HL-60 (cell line): ENCODE data around the gene CFAP45.

Experiments
- DNase-seq, 2 experiments: peaks; one replicate each; pipeline ENCODE4 v3.0.0-alpha.2; 2010 to 2020; ENCODE audit warnings: low read depth in 1 of 2, low spot score in 1 of 2
- H3K27ac ChIP-seq: fragments of 250-450 bp; sonication (Bioruptor Pico); replicated peaks from 2 replicates; pipeline ENCODE4 v1.5.1; 2020; ENCODE audit warnings: mild to moderate bottlenecking, moderate library complexity
- H3K27me3 ChIP-seq: fragments of 250-450 bp; sonication (Bioruptor Pico); 2 replicates; pipeline ENCODE4 v1.5.1; 2021; ENCODE audit warnings: mild to moderate bottlenecking, moderate library complexity; ENCODE audit not compliant: insufficient read depth, poor library complexity, severe bottlenecking
- H3K4me3 ChIP-seq: replicated peaks from 2 replicates; pipeline ENCODE4 v1.5.1; 2011; ENCODE audit warnings: mild to moderate bottlenecking, control low read depth, low read length; ENCODE audit not compliant: insufficient read depth
- GABPA ChIP-seq: IDR thresholded peaks from 2 replicates; pipeline ENCODE4 v1.6.1; 2012; ENCODE audit warnings: low read depth
- POLR2AphosphoS5 ChIP-seq: IDR thresholded peaks from 2 replicates; pipeline ENCODE4 v1.6.1; 2012; ENCODE audit warnings: low read depth
- SPI1 ChIP-seq: IDR thresholded peaks from 2 replicates; pipeline ENCODE4 v1.6.1; 2012; ENCODE audit warnings: low read depth, mild to moderate bottlenecking, borderline replicate concordance
- TF ChIP-seq, protein P1 (sequence below): IDR thresholded peaks from one replicate; pipeline ENCODE4 v1.5.1; 2011; ENCODE audit warnings: low read length, control low read depth, inconsistent platforms; ENCODE audit not compliant: insufficient read depth
- TF ChIP-seq, protein P2 (sequence below): IDR thresholded peaks from 2 replicates; pipeline ENCODE4 v1.6.1; 2012; ENCODE audit warnings: low read depth; ENCODE audit not compliant: insufficient replicate concordance

The CFAP45 gene

DNA sequence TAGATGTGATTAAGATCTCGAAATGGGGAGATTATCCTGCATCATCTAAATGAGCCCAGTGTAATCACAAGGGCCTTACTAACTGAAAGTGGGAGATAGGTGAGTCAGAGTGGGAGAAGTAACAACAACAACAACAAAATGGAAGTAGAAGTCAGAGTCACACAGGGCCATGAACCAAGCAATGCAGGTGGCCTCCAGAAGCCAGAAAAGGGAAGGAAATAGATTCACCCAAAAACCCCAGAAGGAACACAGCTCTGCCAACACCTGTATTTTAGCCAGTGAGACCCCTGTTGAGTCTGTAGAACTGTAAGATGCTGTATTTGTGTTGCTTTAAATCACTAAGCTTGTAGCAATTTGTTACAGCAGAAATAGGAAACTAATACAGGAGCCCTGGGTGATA is 21.3 kb upstream of the CFAP45 start:
- no peak for DNase-seq
- Histone ChIP-seq H3K27ac (peak overlapping the region; percentile 95), H3K4me3 (no peak overlapping the region), H3K27me3 (no peaks in the 10 kb centered on the region)
- TF ChIP-seq, protein P1, sequence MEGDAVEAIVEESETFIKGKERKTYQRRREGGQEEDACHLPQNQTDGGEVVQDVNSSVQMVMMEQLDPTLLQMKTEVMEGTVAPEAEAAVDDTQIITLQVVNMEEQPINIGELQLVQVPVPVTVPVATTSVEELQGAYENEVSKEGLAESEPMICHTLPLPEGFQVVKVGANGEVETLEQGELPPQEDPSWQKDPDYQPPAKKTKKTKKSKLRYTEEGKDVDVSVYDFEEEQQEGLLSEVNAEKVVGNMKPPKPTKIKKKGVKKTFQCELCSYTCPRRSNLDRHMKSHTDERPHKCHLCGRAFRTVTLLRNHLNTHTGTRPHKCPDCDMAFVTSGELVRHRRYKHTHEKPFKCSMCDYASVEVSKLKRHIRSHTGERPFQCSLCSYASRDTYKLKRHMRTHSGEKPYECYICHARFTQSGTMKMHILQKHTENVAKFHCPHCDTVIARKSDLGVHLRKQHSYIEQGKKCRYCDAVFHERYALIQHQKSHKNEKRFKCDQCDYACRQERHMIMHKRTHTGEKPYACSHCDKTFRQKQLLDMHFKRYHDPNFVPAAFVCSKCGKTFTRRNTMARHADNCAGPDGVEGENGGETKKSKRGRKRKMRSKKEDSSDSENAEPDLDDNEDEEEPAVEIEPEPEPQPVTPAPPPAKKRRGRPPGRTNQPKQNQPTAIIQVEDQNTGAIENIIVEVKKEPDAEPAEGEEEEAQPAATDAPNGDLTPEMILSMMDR, result no peak
- 0 out of 2 replicates have a peak, but pooled peaks have one; percentile 16 for TF ChIP-seq POLR2AphosphoS5

DNA sequence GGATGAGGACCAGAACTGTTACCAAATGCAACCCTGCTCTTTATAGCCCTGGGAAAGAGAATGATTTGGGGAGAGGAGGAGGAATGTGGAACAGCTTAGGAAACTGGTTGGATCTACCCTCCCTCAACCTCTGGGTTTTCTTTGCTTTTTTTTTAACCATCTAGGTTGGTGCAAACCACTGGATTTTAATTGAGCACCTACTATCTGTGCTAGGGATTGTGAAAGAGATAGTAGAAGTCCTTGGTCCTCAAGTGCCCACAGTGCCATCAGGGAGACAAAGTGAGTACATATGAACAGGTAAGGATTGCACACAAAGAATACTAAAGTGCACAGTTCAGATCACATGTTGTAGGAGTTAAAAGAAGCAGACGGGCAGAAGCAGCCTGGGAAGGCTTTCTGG is 20.7 kb upstream of the CFAP45 start:
- Histone ChIP-seq H3K27me3 (no peaks in the 10 kb centered on the region), H3K27ac (peak overlapping the region; percentile 95), H3K4me3 (no peak overlapping the region)
- no peak for TF ChIP-seq SPI1
- TF ChIP-seq POLR2AphosphoS5, result no peak
- no peak for TF ChIP-seq GABPA
- TF ChIP-seq, protein P1, result no peak
- TF ChIP-seq, protein P2, sequence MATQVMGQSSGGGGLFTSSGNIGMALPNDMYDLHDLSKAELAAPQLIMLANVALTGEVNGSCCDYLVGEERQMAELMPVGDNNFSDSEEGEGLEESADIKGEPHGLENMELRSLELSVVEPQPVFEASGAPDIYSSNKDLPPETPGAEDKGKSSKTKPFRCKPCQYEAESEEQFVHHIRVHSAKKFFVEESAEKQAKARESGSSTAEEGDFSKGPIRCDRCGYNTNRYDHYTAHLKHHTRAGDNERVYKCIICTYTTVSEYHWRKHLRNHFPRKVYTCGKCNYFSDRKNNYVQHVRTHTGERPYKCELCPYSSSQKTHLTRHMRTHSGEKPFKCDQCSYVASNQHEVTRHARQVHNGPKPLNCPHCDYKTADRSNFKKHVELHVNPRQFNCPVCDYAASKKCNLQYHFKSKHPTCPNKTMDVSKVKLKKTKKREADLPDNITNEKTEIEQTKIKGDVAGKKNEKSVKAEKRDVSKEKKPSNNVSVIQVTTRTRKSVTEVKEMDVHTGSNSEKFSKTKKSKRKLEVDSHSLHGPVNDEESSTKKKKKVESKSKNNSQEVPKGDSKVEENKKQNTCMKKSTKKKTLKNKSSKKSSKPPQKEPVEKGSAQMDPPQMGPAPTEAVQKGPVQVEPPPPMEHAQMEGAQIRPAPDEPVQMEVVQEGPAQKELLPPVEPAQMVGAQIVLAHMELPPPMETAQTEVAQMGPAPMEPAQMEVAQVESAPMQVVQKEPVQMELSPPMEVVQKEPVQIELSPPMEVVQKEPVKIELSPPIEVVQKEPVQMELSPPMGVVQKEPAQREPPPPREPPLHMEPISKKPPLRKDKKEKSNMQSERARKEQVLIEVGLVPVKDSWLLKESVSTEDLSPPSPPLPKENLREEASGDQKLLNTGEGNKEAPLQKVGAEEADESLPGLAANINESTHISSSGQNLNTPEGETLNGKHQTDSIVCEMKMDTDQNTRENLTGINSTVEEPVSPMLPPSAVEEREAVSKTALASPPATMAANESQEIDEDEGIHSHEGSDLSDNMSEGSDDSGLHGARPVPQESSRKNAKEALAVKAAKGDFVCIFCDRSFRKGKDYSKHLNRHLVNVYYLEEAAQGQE, result no peak
- DNase-seq, result no peak

DNA sequence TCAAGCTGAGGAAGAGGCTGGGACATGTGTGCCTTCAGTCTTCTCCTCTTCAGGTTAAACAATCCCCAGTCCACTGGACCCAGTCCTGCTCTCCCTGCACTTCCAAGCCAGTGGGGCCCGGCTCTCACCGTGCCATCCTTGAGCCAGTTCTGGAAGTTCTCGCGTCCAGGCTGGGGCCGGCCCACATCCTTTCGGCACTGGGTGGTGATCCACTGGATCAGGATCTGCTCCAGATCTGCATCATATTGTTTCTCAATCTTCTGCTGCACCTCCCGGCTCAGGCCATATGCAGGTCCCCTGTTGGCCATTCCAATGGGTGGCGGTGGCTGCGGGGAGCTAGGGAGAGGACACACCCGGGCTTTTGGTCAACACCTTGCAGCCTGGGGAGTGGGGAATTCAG is 20.2 kb upstream of the CFAP45 start:
- DNase-seq, result no peak
- Histone ChIP-seq H3K4me3 (no peak overlapping the region), H3K27me3 (no peaks in the 10 kb centered on the region), H3K27ac (no peak overlapping the region)
- TF ChIP-seq, protein P1, result no peak
- peak; percentile 19; the same call in 1 of the 2 replicates for TF ChIP-seq POLR2AphosphoS5

DNA sequence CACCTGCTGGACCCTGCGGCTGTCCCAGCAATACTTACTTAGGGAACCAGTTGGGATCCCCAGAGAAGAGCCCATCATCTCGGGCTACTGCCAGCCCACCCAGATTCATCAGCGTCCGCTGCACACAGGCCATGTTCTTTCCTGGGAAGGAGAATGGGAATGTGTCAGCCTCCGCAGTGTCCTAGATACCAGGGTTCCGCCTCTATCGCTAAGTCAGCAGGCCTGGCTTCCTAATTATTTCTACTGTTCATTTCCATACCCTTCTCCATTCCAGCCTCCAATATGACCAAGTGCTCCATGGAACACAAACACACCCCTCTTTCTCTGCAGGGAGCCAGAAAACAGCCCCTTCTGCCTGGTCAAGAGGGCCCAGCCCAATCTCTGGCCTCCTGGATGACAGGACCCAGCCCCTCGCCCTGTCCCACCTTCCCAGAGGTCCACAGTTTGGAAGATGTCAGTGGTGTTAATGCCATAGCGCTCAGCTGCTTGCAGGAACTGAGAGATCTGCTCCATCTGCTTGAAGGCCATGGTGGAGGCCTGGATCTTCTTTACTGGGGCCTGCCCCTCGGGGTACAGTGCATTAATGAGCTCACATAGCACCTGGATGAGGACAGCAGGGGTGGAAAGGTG is 19.4 kb upstream of the CFAP45 start:
- TF ChIP-seq, protein P2, result no peak
- TF ChIP-seq SPI1 (no peak), GABPA (no peak), POLR2AphosphoS5 (no peak)
- TF ChIP-seq, protein P1, result no peak
- no peak overlapping the region for H3K27ac ChIP-seq
- no peak overlapping the region for H3K4me3 ChIP-seq
- no peak for DNase-seq
- no peaks in the 10 kb centered on the region for H3K27me3 ChIP-seq
